HG03108 (cell line): ENCODE results near the gene CA6.
"Not testable (repeated sequence)": the region's sequence is repeated elsewhere in the genome, so short reads cannot be mapped to it uniquely, and the experiment has no call there.

ENCODE experiments used
- ATAC-seq: cut with Tn5 transposase; IDR thresholded peaks from one replicate; pipeline ENCODE4 v1.9.1; 2021; ENCODE audit warnings: moderate library complexity; ENCODE audit not compliant: unreplicated experiment

Gene CA6

DNA sequence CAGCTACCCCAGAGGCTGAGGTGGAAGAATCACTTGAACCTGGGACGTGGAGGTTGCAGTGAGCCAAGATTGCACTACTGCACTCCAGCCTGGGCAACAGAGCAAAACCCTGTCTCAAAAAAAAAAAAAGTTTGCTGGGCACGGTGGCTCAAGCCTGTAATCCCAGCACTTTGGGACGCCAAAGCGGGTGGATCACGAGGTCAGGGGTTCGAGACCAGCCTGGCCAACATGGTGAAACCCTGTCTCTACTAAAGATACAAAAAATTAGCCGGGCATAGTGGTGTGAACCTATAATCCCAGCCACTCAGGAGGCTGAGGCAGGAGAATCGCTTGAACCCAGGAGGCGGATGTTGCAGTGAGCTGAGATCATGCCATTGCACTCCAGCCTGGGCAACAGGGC, 23.2 kb downstream of the CA6 start:
- ATAC-seq = not testable (repeated sequence)

DNA sequence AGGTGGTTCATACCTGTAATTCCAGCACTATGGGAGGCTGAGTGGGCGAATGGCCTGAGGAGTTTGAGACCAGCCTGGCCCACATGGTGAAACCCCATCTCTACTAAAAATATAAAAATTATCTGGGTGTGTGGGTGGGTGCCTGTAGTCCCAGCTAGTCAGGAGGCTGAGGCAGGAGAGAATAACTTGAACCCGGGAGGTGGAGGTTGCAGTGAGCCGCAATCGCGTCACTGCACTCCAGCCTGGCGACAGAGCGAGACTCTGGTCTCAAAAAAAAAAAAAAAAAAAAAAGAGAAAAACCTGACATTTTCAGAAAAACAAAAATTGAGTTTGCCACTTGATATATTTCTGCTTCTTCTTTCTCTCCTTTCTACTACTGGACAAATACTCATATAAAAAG, 24.3 kb downstream of the CA6 start:
- ATAC-seq = no peak

DNA sequence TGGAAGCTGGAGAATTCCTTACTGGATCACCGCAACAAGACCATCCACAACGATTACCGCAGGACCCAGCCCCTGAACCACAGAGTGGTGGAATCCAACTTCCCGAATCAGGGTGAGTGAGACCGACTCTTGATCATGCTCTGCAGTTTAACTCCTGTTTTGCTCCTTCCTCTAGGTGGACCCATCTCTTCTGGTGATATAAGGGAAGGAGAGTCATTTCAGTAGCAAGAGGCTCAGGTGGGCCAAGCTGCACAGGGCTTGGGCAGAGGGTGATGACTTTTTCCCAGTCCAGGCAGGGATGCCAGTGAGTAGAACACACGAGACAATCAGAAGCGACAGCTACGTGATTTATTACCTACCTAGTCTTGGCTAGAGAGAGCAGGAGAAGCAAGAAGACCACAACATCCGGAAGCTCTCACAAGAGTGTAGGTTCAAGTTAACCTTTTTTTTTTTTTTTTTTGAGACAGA, 25.2 kb downstream of the CA6 start:
- ATAC-seq = peak; percentile 56

DNA sequence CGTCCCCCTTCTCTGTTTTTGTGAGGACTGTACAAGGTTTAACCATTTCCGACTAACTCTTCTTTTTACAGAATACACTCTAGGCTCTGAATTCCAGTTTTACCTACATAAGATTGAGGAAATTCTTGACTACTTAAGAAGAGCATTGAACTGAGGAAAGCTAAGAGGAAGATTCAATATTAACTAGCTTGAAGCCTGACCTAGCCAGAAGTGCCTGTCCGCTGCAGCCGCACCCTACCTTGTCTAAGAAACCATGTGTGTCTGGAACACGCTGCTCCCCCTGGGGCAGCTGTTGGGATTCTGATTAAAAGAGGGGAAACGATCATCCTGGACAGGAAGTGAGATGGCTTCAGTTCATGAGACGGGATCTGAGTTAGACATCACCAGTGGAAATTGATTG, 28.9 kb downstream of the CA6 start:
- ATAC-seq = no peak

DNA sequence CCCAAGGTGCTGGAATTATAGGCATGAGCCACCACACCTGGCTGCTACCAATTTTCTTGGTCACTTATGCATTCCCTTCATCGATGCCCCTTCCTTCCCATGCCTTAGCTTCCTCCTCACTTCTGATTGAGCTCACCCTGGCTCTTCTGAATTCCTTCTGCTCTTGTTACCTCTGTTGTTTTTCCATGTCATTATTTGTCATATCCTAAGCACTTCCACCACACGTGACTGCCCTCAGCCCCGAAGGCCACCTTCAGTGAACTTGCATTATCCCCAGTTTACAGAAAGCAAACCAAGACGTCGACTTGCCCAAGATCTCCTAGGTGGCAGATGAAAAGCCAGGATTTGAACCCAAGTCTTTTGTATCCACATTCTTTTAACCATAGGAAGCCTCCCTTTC, 30.7 kb downstream of the CA6 start:
- ATAC-seq = no peak

DNA sequence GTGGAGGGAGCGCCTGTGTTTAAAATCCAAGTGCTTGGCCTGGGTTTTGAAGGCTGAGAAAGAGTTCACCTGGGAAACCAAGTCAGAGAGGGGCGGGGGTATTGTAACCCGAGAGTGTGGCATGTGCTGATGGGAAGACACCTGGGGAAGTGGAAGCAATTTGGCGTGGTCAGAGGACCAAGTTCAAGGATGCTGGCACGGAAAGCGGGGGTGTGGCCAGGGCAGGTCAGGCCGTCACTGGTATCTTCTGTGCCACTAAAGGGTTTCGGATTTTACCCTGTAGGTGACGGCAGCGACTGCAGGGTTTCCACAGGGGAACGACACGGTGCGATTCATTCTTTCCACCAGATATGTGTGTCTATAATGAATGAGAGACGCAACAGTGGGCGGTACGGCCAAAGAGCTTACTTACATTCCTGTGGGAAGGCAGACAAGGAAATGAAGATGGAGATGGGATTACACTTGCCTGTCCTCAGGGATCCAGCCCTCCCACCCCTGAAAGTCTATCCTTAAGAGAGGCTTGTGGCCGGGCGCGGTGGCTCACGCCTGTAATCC, 31.3 kb downstream of the CA6 start:
- ATAC-seq = no peak

DNA sequence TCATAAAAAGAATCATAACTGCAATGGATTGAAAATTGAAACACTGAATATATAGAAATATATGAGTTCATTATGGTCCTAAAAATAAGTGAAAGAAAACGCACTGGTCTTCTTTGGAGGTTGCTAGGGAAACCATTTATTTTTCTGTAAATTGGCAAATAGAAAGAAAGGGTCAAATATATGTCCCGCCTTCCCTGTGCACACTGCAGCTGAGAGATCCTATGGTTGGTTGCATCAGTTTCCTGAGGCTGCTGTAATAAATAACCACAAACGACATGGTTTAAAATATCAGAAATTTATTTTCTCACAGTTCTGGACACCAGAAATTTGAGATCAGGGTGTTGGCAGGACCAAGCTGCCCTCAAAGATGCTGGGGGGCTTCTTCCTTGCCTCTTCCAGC, 35.0 kb downstream of the CA6 start:
- no peak for ATAC-seq

DNA sequence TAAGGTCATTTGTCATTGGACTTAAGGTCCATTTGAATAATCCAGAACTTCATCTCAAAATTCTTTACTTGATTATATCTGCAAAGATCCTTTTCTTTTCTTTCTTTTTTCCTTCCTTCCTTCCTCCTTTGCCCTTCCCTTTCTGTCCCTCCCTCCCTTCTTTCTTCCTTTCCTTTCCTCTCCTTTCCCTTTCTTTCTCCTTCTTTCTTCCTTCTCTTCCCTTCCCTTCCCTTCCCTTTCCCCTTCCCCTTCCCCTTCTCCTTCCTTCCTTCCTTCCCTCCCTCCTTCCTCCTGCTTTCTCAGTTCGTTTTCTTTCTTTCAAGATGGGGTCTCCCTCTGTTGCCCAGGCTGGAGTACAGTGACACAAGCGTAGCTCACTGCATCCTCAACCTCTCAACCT, 35.5 kb downstream of the CA6 start:
- ATAC-seq = no peak

DNA sequence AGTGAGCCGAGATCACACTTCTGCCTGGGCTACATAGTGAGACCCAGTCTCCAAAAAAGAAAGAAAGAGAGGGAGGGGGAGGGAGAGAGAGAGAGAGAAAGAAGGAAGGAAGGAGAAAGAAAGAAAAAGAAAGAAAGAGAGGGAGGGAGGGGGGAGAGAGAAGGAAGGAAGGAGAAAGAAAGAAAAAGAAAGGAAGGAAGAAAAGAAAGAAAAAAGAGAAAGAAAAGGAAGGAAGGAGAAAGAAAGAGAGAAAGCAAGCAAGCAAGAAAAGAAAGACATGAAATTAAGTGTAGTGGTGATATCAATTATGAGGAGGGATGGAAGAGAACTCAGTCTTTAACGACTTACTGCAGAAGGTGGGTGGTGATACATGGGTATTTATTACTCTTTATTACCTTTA, 38.5 kb downstream of the CA6 start:
- ATAC-seq = no peak

DNA sequence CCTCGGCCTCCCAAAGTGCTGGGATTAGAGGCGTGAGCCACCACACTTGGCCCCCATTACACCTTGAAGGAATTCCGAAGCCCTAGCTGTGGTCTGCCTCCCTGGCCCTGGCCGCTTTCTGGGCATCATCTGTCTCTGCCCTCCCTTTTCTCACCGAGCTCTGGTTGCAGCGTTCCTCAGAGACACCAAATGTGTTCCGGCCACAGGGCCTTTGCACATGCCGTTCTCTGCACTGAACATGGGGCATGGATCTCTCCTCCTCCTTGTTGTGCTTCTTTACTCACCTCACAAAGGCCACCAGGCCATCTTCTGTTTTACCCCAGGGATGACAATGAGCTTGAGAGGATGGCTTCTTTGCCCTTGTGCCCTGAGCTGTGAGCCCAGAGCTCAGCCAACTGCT, 39.3 kb downstream of the CA6 start:
- no peak for ATAC-seq

DNA sequence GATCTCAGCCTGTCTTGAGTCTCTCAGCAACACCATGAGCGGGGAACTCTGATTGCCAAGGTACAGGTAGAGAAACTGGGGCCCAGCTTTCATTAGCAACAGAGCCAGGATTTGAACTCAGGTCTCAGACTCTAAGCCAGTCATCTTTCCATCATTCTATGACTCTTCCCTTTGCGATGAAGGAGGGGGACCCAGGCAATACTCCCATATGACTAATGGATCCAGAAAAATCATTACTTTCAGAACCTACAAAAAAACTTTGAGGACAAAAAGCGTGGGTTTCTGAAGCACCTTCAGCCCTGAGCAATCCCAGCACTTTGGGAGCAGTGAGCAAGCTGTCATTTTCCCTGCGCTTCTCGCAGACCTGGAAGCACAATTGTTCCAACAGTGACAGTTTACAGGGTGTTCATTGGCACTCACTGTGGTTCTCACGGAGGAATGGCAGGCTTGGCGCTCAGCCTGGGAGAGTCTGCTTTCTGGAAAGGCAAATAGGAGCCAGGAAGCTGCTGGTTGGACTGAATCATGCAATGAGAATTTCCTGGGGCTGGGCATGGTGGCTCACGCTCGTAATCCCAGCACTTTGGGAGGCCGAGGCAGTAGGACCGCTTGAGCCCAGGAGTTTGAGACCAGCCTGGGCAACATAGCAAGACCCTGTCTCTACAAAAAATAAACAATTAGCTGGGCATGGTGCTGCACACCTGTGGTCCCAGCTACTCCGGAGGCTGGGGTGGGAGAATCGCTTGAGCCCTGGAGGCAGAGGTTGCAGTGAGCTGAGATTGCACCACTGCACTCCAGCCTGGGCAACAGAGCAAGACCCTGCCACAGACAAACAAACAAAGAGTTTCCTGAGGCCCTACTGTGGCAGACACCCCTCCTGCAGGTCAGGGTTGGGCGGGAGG, 40.5 kb downstream of the CA6 start:
- no peak for ATAC-seq

DNA sequence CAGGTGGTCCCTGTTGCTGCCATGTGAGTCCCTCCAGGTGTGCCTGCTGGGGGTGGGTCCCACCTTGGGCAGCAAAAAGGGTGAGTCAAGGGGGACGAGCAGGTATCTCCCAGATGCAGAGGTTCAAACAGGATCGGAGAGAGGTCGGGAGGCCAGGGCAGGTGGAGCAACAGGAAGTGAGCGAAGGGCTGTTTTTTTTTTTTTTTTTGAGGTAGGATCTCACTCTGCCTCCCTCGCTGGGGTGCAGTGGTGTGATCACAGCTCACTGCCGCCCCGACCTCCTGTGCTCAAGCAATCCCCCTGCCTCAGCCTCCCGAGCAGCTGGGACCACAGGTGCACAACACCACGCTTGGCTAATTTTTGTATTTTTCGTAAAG, 41.1 kb downstream of the CA6 start:
- no peak for ATAC-seq

DNA sequence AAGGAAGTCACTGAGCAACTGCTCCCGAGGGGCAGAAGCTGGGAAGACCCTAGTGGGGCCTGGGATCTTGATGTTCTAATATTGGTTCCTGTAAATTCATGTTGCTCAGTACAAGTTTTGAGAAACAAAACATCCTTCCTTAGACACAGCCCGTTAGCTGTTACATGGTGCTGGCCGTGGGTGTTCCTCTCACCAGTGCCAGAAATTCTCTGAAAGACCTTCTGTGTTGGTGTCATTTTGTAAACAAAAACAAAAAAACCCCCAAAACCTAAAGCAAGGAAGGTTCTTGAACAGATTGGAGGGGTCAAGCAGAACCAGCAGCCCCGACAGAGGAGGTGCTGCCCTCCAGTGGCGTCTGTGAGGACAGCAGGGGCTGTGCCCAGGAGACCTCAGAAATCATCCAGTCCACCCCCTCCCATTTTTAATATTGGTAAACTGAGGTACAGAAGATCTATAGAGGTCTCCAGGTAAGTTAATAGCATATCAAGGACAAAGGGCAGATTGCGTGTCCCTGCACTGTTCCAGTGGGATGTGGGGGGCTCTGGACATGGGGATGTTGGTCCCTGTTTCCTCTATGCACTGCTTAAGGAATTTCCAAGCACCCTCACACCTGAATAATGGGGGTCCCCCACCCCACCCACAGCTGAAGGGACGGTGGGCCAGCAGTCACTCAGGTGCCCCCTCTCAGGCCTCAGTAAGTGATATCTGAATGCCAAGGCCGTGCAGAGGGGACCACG, 42.4 kb downstream of the CA6 start:
- no peak for ATAC-seq

DNA sequence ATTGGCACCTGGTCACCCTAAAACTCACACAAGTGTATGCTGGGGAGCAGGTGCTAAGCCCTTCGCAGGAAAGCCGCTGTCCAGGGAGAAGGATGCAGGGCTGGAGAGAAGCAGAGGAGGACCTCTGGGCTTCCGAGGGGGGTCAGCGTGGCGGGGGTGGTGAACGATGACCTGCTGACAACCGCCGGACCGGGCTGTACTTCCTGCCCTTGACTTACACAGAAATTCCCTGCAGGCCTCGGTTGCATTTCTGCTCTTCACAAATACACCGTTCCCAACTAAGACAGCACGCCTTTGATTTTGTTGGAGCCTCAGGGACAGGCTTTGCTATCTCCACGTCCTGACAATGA, 42.9 kb downstream of the CA6 start:
- no peak for ATAC-seq

DNA sequence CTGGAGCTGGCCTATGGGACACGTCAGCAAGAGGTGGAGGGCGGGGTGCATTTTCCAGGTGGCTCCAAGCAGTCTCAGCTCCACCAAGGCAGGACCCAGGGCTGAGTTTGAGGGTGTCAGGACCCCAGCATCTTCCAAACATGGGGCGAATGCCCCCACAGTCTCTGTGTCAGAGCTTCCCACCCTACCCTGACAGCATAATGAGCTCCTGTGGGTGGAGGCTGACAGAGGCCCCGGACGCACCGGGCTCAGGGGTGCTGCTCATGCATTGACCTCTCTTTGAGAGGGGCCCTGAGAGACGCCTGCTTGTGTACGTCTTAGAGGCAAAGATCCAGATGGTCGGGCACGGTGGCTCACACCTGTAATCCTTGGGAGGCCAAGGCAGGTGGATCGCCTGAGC, 43.4 kb downstream of the CA6 start:
- no peak for ATAC-seq

DNA sequence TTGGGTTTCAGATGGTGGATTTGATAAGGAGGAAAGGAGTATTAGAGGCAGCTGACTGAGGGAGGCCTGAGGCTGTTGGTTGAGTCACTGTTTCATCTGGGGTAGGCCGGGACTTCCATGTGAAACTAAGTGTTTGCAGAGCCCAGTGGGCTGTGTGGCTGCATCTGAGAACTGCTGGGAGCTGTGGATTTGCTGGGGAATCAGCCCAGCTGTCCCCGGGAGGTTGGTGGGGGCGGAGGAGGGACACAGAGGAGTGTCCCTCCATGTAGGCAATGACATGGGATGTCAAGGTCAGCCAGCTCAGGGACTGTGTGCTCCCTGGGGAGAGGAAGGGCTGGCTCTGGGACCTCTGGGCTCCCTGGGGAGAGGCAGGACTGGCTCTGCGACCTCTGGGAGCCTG, 44.2 kb downstream of the CA6 start:
- no peak for ATAC-seq

DNA sequence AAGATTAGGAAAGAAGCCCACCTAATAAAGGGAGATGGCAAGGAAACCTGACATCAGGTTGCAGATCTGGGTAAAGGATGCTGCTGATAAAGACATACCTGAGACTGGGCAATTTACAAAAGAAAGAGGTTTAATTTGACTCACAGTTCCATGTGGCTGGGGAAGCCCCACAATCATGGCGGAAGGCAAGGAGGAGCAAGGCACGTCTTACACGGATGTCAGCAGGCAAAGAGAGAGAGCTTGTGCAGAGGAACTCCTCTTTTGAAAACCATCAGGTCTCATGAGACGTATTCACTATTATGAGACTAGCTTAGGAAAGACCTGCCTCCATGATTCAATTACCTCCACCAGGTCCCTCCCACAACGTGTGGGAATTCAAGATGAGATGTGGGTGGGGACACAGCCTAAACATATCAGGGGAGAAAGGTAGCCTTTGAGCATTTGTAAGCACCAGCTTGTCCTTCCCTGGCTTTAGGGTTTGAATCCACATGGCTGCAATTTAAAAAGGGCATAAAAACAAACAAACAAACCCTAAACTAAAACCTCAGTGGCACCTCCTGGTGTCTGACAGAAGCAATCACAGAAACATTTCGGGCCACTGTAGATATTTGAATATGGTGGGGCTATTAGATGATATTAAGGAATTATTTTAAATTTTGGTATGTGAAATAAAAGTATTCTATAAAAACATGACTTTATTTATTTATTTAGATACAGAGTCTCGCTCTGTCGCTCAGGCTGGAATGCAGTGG, 47.4 kb downstream of the CA6 start:
- ATAC-seq = no peak

DNA sequence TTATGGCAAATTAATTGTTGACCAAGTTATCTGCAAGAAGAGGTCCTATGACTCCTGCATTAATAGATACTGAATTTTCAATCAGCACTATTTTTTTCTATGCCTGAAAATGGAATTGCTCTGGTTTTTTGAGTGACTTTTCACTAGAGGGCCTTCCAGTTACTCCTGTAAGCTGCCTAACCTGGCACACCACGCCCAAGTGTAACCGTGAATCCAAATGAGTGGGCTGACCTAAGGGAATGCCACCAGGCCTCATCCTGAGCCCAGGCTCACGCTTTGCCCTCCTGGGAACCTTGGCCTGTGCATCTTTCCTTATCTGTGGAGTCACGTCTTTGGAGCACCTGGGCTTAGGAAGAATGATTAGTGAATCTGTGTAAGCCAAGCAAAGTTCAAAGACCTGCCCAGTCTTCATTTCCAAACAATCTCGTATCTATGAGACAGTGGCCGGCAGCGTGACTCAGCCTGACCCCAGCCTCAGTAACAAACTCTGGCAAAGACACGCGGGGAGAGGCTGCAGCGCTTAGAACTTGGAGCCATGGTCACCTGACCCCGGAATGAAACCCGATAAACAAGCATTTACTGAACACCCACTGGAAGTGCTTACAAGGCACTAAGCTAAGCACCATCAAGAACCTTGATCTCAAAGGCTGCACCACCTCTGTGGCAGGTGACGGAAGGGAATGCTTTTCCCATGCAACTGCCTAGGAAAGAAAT, 48.5 kb downstream of the CA6 start:
- not testable (repeated sequence) for ATAC-seq

DNA sequence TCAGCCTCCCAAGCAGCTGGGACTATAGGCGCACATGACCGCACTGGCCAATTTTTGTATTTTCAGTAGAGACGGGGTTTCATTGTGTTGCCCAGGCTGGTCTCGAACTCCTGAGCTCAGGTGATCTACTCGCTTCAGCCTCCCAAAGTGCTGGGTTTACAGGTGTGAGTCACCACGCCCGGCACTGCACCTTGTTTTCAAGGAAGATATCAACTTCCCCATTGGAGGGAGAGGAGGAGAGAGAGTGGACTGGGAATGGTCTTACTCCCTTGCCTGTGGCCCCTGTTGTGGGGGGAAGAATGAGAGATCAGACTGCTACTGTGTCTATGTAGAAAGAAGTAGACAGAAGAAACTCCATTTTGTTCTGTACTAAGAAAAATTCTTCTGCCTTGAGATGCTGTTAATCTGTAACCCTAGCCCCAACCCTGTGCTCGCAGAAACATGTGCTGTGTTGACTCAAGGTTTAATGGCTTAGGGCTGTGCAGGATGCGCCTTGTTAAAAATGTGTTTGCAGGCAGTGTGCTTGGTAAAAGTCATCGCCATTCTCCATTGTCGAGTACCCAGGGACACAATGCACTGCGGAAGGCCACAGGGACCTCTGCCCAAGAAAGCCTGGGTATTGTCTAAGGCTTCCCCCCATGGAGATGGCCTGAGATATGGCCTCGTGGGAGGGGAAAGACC, 56.0 kb downstream of the CA6 start:
- not testable (repeated sequence) for ATAC-seq

DNA sequence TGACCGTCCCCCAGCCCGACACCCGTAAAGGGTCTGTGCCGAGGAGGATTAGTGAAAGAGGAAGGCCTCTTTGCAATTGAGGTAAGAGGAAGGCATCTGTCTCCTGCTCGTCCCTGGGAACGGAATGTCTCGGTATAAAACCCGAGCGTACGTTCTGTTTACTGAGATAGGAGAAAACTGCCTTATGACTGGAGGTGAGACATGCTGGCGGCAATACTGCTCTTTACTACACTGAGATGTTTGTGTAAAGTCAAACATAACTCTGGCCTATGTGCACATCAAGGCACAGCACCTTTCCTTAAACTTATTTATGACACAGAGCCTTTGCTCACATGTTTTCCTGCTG, 56.5 kb downstream of the CA6 start:
- not testable (repeated sequence) for ATAC-seq
